ENCODE data around the gene CYP51A1. TPM values are rescaled to one million over a fixed set of nuclear protein-coding genes. Genes with fewer than 3 reads are reported as not detected.
A peak's percentile ranks its signal among the peaks of the same experiment; 100 is the strongest.

Gene CYP51A1
- total RNA-seq, 1 experiment from 2014 or later: 80.0 TPM

DNA sequence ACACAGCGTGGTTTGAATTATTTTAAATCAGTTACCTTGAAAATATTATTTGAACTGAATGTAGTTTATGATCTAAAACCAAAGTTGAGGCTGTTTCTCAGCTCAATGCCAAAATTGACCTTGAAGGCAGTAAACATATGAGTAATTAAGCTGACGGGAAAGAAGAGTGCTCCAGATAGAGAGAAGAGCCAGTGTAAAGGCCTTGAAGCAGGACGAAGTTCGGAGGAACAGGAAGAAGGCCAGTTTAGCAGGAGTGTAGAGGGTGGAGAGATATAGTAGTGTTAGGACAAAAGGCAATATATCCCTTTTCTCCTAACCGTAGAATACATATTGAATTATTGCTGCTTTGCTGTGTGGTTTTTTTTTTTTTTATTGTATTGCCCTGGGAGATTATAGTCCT is 63.2 kb downstream of the CYP51A1 start:
- no peak for DNase-seq

More for the DNA sequence above, 63.2 kb downstream of the CYP51A1 start:
- H3K27me3 ChIP-seq (ENCODE audit: insufficient read depth, low read length): no peaks in the 10 kb centered on the region
- no peaks in the 10 kb centered on the region for H3K4me1 Mint-ChIP-seq
- H3K27me3 Mint-ChIP-seq (ENCODE audit: low read depth): no peaks in the 10 kb centered on the region
- H3K18ac ChIP-seq (ENCODE audit: insufficient read length, low read depth, low read length): no peak overlapping the region
- H2BK5ac ChIP-seq (ENCODE audit: insufficient read length, low read length): no peak overlapping the region
- no peaks in the 10 kb centered on the region for H3K79me1 ChIP-seq (ENCODE audit: insufficient read depth, low read depth, low read length, poor library complexity, severe bottlenecking)
- no peak overlapping the region for H2BK15ac ChIP-seq (ENCODE audit: low read depth, low read length)
- peaks cover 2 to 26% (median 23%) of the 10 kb centered on the region in 3 experiments; a peak in 5 of 7 replicates for H3K36me3 Mint-ChIP-seq (ENCODE audit: insufficient read depth in 1 of 3, low read depth in 3 of 3)
- H3T11ph ChIP-seq (ENCODE audit: low read length): no peak overlapping the region
- no peak overlapping the region for H2AFZ ChIP-seq (ENCODE audit: low read length)
- no peaks in the 10 kb centered on the region for H3K9me3 Mint-ChIP-seq
- no peaks in the 10 kb centered on the region for H3K4me1 ChIP-seq (ENCODE audit: insufficient read depth, low read length)
- no peak overlapping the region for H3K56ac ChIP-seq (ENCODE audit: insufficient read length, low read depth, low read length)
- H2BK120ac ChIP-seq (ENCODE audit: low read depth, low read length, poor library complexity, severe bottlenecking): no peak overlapping the region
- no peak overlapping the region for H3K4me2 ChIP-seq (ENCODE audit: insufficient read depth, insufficient read length, low read length)
- H3K4me3 Mint-ChIP-seq: no peak overlapping the region
- no CpG with 5 or more reads among the region's 5 CpGs for WGBS (ENCODE audit: extremely low coverage, insufficient read length, low lambda C conversion rate)
- no peak overlapping the region for H2BK20ac ChIP-seq (ENCODE audit: low read depth, low read length, poor library complexity, severe bottlenecking)
- H3K23me2 ChIP-seq (ENCODE audit: insufficient read length, low read depth, low read length, poor library complexity, severe bottlenecking): no peaks in the 10 kb centered on the region
- no peak overlapping the region for H4K5ac ChIP-seq (ENCODE audit: insufficient read length, low read depth, low read length)
- H3K9ac ChIP-seq (ENCODE audit: extremely low read depth, insufficient read length, low read length): no peak overlapping the region
- H4K91ac ChIP-seq (ENCODE audit: insufficient read length, low read depth, low read length): no peak overlapping the region
- no peak overlapping the region for H2BK12ac ChIP-seq (ENCODE audit: insufficient read length, low read depth, low read length)
- no peak overlapping the region for H2AK5ac ChIP-seq (ENCODE audit: insufficient read length, low read length)
- H3K27ac Mint-ChIP-seq: 0 out of 7 replicates have a peak overlapping the region, but pooled peaks of 1 of the 3 experiments have one; percentile 1
- no peak overlapping the region for H3K14ac ChIP-seq (ENCODE audit: insufficient read depth, low read length)
- H3K79me2 ChIP-seq (ENCODE audit: insufficient read depth, low read length): no peaks in the 10 kb centered on the region
- H4K20me1 ChIP-seq (ENCODE audit: control insufficient read depth, insufficient read depth, insufficient read length): no peaks in the 10 kb centered on the region
- TF ChIP-seq, protein P1, sequence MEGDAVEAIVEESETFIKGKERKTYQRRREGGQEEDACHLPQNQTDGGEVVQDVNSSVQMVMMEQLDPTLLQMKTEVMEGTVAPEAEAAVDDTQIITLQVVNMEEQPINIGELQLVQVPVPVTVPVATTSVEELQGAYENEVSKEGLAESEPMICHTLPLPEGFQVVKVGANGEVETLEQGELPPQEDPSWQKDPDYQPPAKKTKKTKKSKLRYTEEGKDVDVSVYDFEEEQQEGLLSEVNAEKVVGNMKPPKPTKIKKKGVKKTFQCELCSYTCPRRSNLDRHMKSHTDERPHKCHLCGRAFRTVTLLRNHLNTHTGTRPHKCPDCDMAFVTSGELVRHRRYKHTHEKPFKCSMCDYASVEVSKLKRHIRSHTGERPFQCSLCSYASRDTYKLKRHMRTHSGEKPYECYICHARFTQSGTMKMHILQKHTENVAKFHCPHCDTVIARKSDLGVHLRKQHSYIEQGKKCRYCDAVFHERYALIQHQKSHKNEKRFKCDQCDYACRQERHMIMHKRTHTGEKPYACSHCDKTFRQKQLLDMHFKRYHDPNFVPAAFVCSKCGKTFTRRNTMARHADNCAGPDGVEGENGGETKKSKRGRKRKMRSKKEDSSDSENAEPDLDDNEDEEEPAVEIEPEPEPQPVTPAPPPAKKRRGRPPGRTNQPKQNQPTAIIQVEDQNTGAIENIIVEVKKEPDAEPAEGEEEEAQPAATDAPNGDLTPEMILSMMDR (conservative IDR thresholded peaks at IDR 0.05): no peak
- H4K8ac ChIP-seq (replicated peaks; ENCODE audit: insufficient read length, low read depth, low read length): no peak overlapping the region
- no peak overlapping the region for H3K27ac ChIP-seq (ENCODE audit: insufficient read length, low read depth, low read length)
- H3K9me3 ChIP-seq (ENCODE audit: control insufficient read depth, low read depth, low read length): no peaks in the 10 kb centered on the region
- H3K4ac ChIP-seq (ENCODE audit: low read depth, low read length): no peak overlapping the region
- H3K23ac ChIP-seq (ENCODE audit: insufficient read length, low read depth, low read length): no peak overlapping the region

All from H9 (cell line).